ENCODE data around the gene RARRES1.

RARRES1 gene

GRCh38 chr3:158658889-158659288, 73.4 kb downstream of the RARRES1 start:
- Histone ChIP-seq H3K4me1 (ENCODE audit: control insufficient read depth in 1 of 2, insufficient read depth in 2 of 2, low read length in 2 of 2) (no peaks in the 10 kb centered on the region), H3K9me3 (ENCODE audit: control insufficient read depth in 1 of 2, low read length in 2 of 2) (no peaks in the 10 kb centered on the region), H3K27ac (ENCODE audit: low read length) (no peak overlapping the region), H3K36me3 (ENCODE audit: control insufficient read depth in 1 of 2, insufficient read depth in 2 of 2, low read length in 2 of 2) (peaks cover 51 to 60% of the 10 kb centered on the region in 2 donors), H3K27me3 (ENCODE audit: low read depth, low read length) (no peaks in the 10 kb centered on the region), H3K4me3 (ENCODE audit: low read depth in 1 of 2, low read length in 2 of 2) (no peak overlapping the region)

- no peaks in the 10 kb centered on the region for H3K4me1 ChIP-seq (ENCODE audit: control insufficient read depth in 1 of 2, insufficient read depth in 2 of 2, low read length in 2 of 2)
- no peak overlapping the region for H3K4me3 ChIP-seq (ENCODE audit: low read depth in 1 of 2, low read length in 2 of 2)
- no peaks in the 10 kb centered on the region for H3K27me3 ChIP-seq (ENCODE audit: low read depth, low read length)
- H3K27ac ChIP-seq (ENCODE audit: low read length) = no peak overlapping the region
- peaks cover 47 to 71% of the 10 kb centered on the region in 2 donors for H3K36me3 ChIP-seq (ENCODE audit: control insufficient read depth in 1 of 2, insufficient read depth in 2 of 2, low read length in 2 of 2)
- H3K9me3 ChIP-seq (ENCODE audit: control insufficient read depth in 1 of 2, low read length in 2 of 2) = no peaks in the 10 kb centered on the region
These were observed 79.8 kb downstream of the RARRES1 start for GRCh38 chr3:158652463-158652862.

GRCh38 chr3:158651192-158651591, 81.1 kb downstream of the RARRES1 start:
- Histone ChIP-seq H3K27me3 (ENCODE audit: low read depth, low read length) (no peaks in the 10 kb centered on the region), H3K4me1 (ENCODE audit: control insufficient read depth in 1 of 2, insufficient read depth in 2 of 2, low read length in 2 of 2) (peaks cover 0 to 6% of the 10 kb centered on the region in 2 donors), H3K36me3 (ENCODE audit: control insufficient read depth in 1 of 2, insufficient read depth in 2 of 2, low read length in 2 of 2) (peaks cover 40 to 69% of the 10 kb centered on the region in 2 donors), H3K27ac (ENCODE audit: low read length) (no peak overlapping the region), H3K4me3 (ENCODE audit: low read depth in 1 of 2, low read length in 2 of 2) (no peak overlapping the region), H3K9me3 (ENCODE audit: control insufficient read depth in 1 of 2, low read length in 2 of 2) (no peaks in the 10 kb centered on the region)

- Histone ChIP-seq H3K9me3 (ENCODE audit: control insufficient read depth in 1 of 2, low read length in 2 of 2) (no peaks in the 10 kb centered on the region), H3K36me3 (ENCODE audit: control insufficient read depth in 1 of 2, insufficient read depth in 2 of 2, low read length in 2 of 2) (peaks cover 34 to 60% of the 10 kb centered on the region in 2 donors), H3K4me1 (ENCODE audit: control insufficient read depth in 1 of 2, insufficient read depth in 2 of 2, low read length in 2 of 2) (peaks cover 0 to 20% of the 10 kb centered on the region in 2 donors), H3K27ac (ENCODE audit: low read length) (no peak overlapping the region), H3K4me3 (ENCODE audit: low read depth in 1 of 2, low read length in 2 of 2) (no peak overlapping the region), H3K27me3 (ENCODE audit: low read depth, low read length) (no peaks in the 10 kb centered on the region)
These were observed 82.5 kb downstream of the RARRES1 start for GRCh38 chr3:158649791-158650190.

All from muscle layer of duodenum (tissue), 2 donors.